Brain microvascular endothelial cell (primary cell): ENCODE results near the gene C16orf95.

ENCODE experiments used
- DNase-seq: peaks from one replicate; pipeline ENCODE4 v3.0.0-alpha.2; 2020
- H3K27ac ChIP-seq: fragments of 250-450 bp; sonication (Bioruptor Pico); 2 replicates; pipeline ENCODE4 v1.5.1; 2020; ENCODE audit warnings: mild to moderate bottlenecking, moderate library complexity
- H3K27me3 ChIP-seq: fragments of 250-450 bp; sonication (Bioruptor Pico); replicated peaks from 2 replicates; pipeline ENCODE4 v1.5.1; 2020; ENCODE audit warnings: mild to moderate bottlenecking
- H3K36me3 ChIP-seq: fragments of 250-450 bp; sonication (Bioruptor Pico); replicated peaks from 2 replicates; pipeline ENCODE4 v1.5.1; 2020; ENCODE audit warnings: mild to moderate bottlenecking
- H3K4me3 ChIP-seq: 2 replicates; pipeline ENCODE4 v1.5.1; 2011; ENCODE audit warnings: low read depth, mild to moderate bottlenecking, control low read depth, low read length, moderate library complexity
- in situ Hi-C: cut with HindIII; loops from 2 replicates; pipeline ENCODE4 v1.10.0; 2017; ENCODE audit warnings: low sequenced_read_pairs, low pct_ligation_motif_present
- TF ChIP-seq, protein P1 (sequence below): IDR thresholded peaks from 2 replicates; pipeline ENCODE4 v1.5.1; 2011; ENCODE audit warnings: low read depth, mild to moderate bottlenecking, moderate library complexity, low read length, control low read depth, inconsistent platforms; ENCODE audit errors: missing control alignments

C16orf95 gene

DNA sequence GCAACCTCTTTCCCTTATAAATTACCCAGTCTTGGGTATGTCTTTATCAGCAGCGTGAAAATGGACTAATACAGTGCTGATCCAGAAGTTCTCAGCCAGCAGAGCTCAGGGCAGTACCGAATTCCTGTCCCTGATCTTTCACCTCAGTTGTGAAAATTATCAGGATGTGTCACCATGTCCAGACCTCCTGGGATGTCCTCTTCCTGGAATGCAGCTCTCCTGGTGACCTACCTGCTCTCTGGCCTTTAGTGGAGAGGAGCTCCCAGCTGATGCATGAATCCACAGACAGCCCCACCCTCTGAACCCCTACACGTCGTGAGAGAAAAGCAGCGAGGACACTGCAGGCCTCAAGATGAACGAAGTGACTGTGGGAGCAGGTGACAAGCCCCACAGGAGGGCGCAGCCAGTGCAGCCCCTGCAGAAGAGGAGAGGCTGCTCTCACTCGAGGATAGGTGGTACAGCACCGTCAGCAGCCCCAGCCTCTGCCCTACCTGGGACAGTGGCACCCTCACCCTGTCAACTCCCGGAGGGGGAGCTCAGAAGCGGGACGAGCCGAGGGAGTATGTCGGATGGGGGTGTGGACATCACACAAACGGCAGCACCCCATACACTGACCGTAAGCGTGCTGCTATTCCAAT is 22.0 kb upstream of the C16orf95 start:
- Histone ChIP-seq H3K4me3 (no peak overlapping the region), H3K36me3 (peaks cover 45% of the 10 kb centered on the region), H3K27me3 (no peaks in the 10 kb centered on the region), H3K27ac (no peak overlapping the region)
- TF ChIP-seq, protein P1, sequence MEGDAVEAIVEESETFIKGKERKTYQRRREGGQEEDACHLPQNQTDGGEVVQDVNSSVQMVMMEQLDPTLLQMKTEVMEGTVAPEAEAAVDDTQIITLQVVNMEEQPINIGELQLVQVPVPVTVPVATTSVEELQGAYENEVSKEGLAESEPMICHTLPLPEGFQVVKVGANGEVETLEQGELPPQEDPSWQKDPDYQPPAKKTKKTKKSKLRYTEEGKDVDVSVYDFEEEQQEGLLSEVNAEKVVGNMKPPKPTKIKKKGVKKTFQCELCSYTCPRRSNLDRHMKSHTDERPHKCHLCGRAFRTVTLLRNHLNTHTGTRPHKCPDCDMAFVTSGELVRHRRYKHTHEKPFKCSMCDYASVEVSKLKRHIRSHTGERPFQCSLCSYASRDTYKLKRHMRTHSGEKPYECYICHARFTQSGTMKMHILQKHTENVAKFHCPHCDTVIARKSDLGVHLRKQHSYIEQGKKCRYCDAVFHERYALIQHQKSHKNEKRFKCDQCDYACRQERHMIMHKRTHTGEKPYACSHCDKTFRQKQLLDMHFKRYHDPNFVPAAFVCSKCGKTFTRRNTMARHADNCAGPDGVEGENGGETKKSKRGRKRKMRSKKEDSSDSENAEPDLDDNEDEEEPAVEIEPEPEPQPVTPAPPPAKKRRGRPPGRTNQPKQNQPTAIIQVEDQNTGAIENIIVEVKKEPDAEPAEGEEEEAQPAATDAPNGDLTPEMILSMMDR: no peak
- DNase-seq: no peak
- in situ Hi-C loops: no loop called here

DNA sequence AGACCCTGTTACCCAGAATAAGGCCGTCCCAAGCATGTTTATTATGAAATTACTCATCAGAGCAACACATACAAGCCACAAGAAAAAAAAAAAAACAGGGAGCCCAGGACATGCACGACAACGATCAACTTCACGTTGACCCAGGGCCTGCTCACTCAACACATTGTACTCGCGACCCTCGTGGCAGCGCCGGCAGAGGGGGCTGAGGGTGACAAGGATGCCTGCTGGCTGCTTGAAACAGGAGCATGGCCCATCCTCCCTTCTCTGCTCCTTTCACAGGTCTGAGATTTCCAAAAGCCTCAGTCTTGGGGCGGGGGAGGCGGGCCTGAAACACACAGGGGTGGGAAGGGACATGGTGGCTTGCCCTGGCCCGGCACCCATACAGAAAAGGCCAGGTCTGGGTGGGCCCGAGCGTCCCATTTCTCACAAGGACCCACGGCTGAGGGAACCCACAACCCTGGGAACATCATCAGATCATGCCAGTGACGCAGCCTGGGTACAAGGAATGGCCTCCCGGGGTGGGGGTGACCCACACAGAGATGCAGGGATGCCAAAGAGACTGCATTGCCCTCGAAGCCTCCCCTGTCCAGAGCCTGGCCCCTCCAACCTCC is 21.1 kb upstream of the C16orf95 start:
- in situ Hi-C loops: no loop called here
- H3K27ac ChIP-seq: no peak overlapping the region
- H3K36me3 ChIP-seq: peaks cover 50% of the 10 kb centered on the region
- TF ChIP-seq, protein P1: no peak
- no peak for DNase-seq
- no peak overlapping the region for H3K4me3 ChIP-seq
- no peaks in the 10 kb centered on the region for H3K27me3 ChIP-seq

DNA sequence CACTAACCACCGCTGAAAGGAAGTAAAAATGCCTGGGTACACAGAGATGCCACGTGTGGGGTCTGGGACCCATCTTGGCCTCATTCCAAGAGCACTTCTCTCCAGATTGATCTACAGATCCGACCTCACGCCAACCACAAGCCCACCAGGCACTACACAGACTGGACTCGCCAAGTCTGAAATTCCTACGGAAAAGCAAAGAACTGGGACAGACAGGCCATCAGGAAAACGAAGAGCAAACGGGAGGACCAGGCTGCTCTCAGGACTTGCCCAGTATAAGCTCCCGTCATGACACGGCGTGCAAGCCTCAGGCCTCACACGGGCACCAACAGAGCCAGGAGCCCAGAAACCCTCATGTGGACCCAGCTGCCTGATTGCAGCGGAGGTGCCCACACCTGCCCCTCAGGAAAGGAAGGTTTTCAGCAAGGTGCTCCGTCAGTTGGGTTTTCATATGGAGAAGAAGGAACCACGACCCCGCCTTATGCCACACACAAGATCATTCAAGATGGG is 20.1 kb upstream of the C16orf95 start:
- no peak overlapping the region for H3K27ac ChIP-seq
- TF ChIP-seq, protein P1: no peak
- no peaks in the 10 kb centered on the region for H3K27me3 ChIP-seq
- no peak for DNase-seq
- no peak overlapping the region for H3K4me3 ChIP-seq
- peaks cover 45% of the 10 kb centered on the region for H3K36me3 ChIP-seq
- in situ Hi-C loops: no loop called here

DNA sequence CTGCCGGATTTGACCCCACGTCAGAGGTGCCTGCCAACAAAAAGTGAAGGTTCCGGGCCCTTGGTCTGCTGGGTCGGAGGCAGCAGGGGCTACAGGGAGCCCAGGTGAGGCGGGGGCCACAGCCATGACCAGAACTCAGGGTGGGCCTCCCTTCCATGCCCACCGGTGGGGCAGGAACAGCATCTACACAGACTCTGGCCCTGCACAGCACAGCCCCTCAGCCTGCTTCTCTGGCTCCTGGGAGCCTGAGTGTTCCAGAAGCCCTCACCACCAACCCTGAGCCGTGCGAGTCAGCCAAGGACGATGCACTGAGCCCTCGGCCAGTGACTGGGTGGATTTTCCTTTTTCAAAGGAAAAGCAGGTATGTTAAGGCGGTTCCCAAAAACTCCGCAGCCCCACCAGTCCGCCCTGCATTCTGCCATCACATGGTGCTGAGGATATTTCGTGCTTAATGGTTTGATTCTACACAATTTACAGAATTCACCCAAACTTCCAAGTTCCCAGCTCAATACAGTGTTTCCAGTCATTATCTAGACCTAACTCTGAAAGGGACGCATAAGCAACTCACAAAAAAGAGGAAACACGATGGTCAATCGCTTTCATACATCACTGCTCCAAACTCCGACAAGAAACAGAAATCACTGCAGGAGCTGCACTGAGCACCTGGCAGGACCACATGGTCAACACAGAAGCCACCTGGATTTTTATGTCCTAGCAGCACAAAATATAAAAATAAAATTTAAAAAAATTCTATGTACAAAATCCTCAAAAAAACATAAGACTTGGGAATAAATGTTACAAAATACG is 19.4 kb upstream of the C16orf95 start:
- Histone ChIP-seq H3K27ac (no peak overlapping the region), H3K4me3 (no peak overlapping the region), H3K36me3 (peaks cover 38% of the 10 kb centered on the region), H3K27me3 (no peaks in the 10 kb centered on the region)
- no peak for DNase-seq
- TF ChIP-seq, protein P1: no peak
- in situ Hi-C loops: no loop called here

DNA sequence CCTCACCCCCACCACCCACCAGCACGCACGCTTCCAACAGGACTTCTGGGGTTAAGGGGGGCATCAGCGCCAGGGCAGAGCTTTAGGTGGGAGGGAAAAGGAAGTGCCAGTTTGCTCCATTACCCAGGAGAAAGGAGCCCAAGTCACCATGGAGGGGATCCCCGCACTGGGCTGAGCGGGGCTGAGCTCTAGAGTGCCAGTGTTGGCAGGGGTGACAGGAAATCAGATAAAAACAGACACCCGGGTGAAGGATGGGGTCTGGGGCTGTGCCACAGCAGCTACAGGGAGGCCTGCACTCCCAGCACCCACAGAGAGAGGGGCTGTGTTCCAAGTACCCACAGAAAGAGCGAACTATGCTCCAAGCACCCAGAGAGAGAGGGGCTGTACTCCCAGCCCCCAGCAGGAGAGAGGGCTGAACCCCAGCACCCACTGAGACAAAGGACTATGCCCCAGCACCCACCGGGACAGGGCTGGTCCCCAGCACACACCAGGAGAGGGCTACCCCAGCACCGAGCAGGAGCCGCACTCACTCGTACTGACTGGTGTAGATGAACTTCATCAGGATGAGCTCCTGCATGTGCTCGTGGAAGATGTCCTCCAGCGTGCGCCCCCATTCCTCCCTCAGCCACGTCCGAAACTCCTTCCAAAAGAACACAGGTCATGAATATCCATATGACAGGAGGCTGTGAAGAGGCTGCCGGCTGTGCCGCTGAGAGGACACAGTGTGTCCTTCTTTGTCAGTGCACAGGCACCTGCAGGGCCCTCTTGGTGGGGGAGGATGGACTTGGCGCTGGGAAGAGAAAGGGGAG is 18.6 kb upstream of the C16orf95 start:
- in situ Hi-C loops: no loop called here
- DNase-seq: no peak
- Histone ChIP-seq H3K27me3 (no peaks in the 10 kb centered on the region), H3K27ac (no peak overlapping the region), H3K4me3 (no peak overlapping the region), H3K36me3 (peaks cover 33% of the 10 kb centered on the region)
- TF ChIP-seq, protein P1: no peak
